GM12878 (cell line): ENCODE results near the gene SNRK. TPM values are rescaled to one million over a fixed set of nuclear protein-coding genes. Genes with fewer than 3 reads are reported as not detected.

Source experiments
- ATAC-seq: fragments of 200-7000 bp; cut with Tn5 transposase; 3 replicates; pipeline ENCODE4 v1.9.1; 2020; ENCODE audit warnings: mild to moderate bottlenecking, moderate library complexity
- BruUV-seq: library from RNA; stranded (reverse); fragments of 400-500 nt; replicated peaks from 2 replicates; lab custom pipeline; 2021; lab: Mats Ljungman, UMichigan
- CTCF ChIA-PET: fragments of 300-600 bp; sonication (Branson Sonifier 250); formaldehyde crosslinking; extraction: SDS; loops from one replicate; lab custom pipeline; 2021; ENCODE audit warnings: inconsistent platforms; lab: Yijun Ruan, JAX
- POLR2A ChIA-PET: fragments of 350-600 bp; formaldehyde crosslinking; extraction: SDS; loops from one replicate; lab custom pipeline; 2021; ENCODE audit warnings: inconsistent platforms; lab: Charles Lee
- RAD21 ChIA-PET: fragments of 300-600 bp; sonication (Branson Sonifier 250); formaldehyde crosslinking; loops from one replicate; lab custom pipeline; 2023; ENCODE audit warnings: antibody characterized with exemption; ENCODE audit not compliant: unreplicated experiment; lab: Charles Lee
- SMC1A ChIA-PET: fragments of 300-600 bp; sonication (Branson Sonifier 250); formaldehyde crosslinking; loops from one replicate; lab custom pipeline; 2023; ENCODE audit not compliant: unreplicated experiment, uncharacterized antibody; lab: Charles Lee
- DNase-seq: peaks from one replicate; pipeline ENCODE4 v3.0.0-alpha.2; 2011; ENCODE audit warnings: low read depth, low spot score
- FAIRE-seq: peaks from 3 replicates; lab custom pipeline; 2011; peaks lifted over from hg19 to GRCh38; lab: Jason Lieb, UNC
- H2AFZ ChIP-seq: 2 replicates; pipeline ENCODE4 v1.6.0; 2011; ENCODE audit warnings: low read depth, low read length, control low read depth; ENCODE audit not compliant: control insufficient read depth
- H3K27ac ChIP-seq: 2 replicates; pipeline ENCODE4 v1.5.1; 2011; ENCODE audit warnings: control low read depth; ENCODE audit not compliant: control insufficient read depth, insufficient read depth
- H3K27me3 ChIP-seq, 2 experiments: replicated peaks in 1 of 2; 2 replicates each; pipeline versions ENCODE4 v1.6.0 to v1.6.1; 2011; ENCODE audit warnings: low read length in 1 of 2; ENCODE audit not compliant: control insufficient read depth in 2 of 2, insufficient read depth in 2 of 2
- H3K36me3 ChIP-seq, 2 experiments: 2 replicates each; pipeline ENCODE4 v1.5.1; 2011; ENCODE audit warnings: low read length in 1 of 2; ENCODE audit not compliant: control insufficient read depth in 2 of 2, insufficient read depth in 2 of 2
- H3K4me1 ChIP-seq: 2 replicates; pipeline ENCODE4 v1.6.1; 2011; ENCODE audit warnings: mild to moderate bottlenecking, low read length, moderate library complexity, mixed read lengths; ENCODE audit not compliant: control insufficient read depth, insufficient read depth
- H3K4me2 ChIP-seq: 2 replicates; pipeline ENCODE4 v1.6.0; 2011; ENCODE audit warnings: control low read depth; ENCODE audit not compliant: control insufficient read depth, insufficient read depth
- H3K4me3 ChIP-seq: fragments of 200-600 bp; sonication (generic); 2 replicates; pipeline ENCODE4 v1.5.1; 2016
- H3K79me2 ChIP-seq: 2 replicates; pipeline ENCODE4 v1.6.0; 2011; ENCODE audit warnings: low read length; ENCODE audit not compliant: control insufficient read depth, insufficient read depth
- H3K9ac ChIP-seq: 2 replicates; pipeline ENCODE4 v1.8.0; 2011; ENCODE audit warnings: low read length, control low read depth, mixed read lengths; ENCODE audit not compliant: control insufficient read depth, insufficient read depth
- H3K9me3 ChIP-seq: replicated peaks from 3 replicates; pipeline ENCODE4 v1.5.1; 2011; ENCODE audit warnings: mild to moderate bottlenecking, low read length; ENCODE audit not compliant: control insufficient read depth, insufficient read depth
- H4K20me1 ChIP-seq: 2 replicates; pipeline ENCODE4 v1.6.0; 2011; ENCODE audit not compliant: control insufficient read depth, insufficient read depth
- CBFB ChIP-seq: IDR thresholded peaks from 2 replicates; pipeline ENCODE4 v1.6.1; 2016; ENCODE audit warnings: antibody characterized with exemption, low read depth
- CBX3 ChIP-seq: fragments of 200-600 bp; sonication (generic); IDR thresholded peaks from 2 replicates; pipeline ENCODE4 v1.6.1; 2016; ENCODE audit warnings: low read depth, borderline replicate concordance
- CHD4 ChIP-seq: fragments of 200-600 bp; sonication (generic); IDR thresholded peaks from 2 replicates; pipeline ENCODE4 v1.6.1; 2016; ENCODE audit warnings: mild to moderate bottlenecking
- FOXM1 ChIP-seq: IDR thresholded peaks from 2 replicates; pipeline ENCODE4 v1.6.1; 2012; ENCODE audit warnings: low read depth, mild to moderate bottlenecking, inconsistent platforms, low read length, moderate library complexity
- HCFC1 ChIP-seq: fragments of 150-350 bp; IDR thresholded peaks from 2 replicates; pipeline ENCODE4 v1.6.1; 2014; ENCODE audit warnings: low read length
- KAT2A ChIP-seq: conservative IDR thresholded peaks from 2 replicates; pipeline ENCODE4 v1.6.1; 2011; ENCODE audit warnings: low read depth, low read length; ENCODE audit not compliant: control insufficient read depth
- NR2C2 ChIP-seq: IDR thresholded peaks from 2 replicates; pipeline ENCODE4 v1.6.1; 2011; ENCODE audit warnings: borderline replicate concordance, low read depth; ENCODE audit not compliant: control insufficient read depth, insufficient read length
- POLR2A ChIP-seq: IDR thresholded peaks from 2 replicates; pipeline ENCODE4 v1.6.1; 2011; ENCODE audit warnings: low read depth, mild to moderate bottlenecking, low read length
- SMAD1 ChIP-seq: fragments of 450-650 bp; IDR thresholded peaks from 2 replicates; pipeline ENCODE4 v1.6.1; 2018; ENCODE audit warnings: mild to moderate bottlenecking, low read depth; ENCODE audit not compliant: partially characterized antibody
- SMC3 ChIP-seq: IDR thresholded peaks from 2 replicates; pipeline ENCODE4 v1.6.1; 2011; ENCODE audit warnings: low read length, improper control_type of control experiment, borderline replicate concordance
- STAT1 ChIP-seq: fragments of 450-650 bp; conservative IDR thresholded peaks from 2 replicates; pipeline ENCODE4 v1.6.1; 2014; ENCODE audit warnings: antibody characterized with exemption, mild to moderate bottlenecking
- ZBED1 ChIP-seq: IDR thresholded peaks from 2 replicates; pipeline ENCODE4 v1.6.1; 2016; ENCODE audit warnings: borderline replicate concordance
- ZNF274 ChIP-seq: IDR thresholded peaks from one replicate; pipeline ENCODE4 v1.8.0; 2011; ENCODE audit not compliant: insufficient read length, insufficient read depth
- WGBS: methylation state at CpG from one replicate; pipeline ENCODE4 v1.1.6; 2016; ENCODE audit warnings: low lambda C conversion rate; ENCODE audit not compliant: insufficient replicate concordance, insufficient coverage; ENCODE audit errors: missing lambda C conversion rate; 5-methylcytosine and 5-hydroxymethylcytosine counted together
- in situ Hi-C: fragments of 300-500 bp; cut with MboI; formaldehyde crosslinking; loops from 9 replicates; pipeline ENCODE4 v1.14.3; 2018; ENCODE audit warnings: mixed read lengths
- intact Hi-C: fragments of 100-400 bp; cut with micrococcal nuclease; formaldehyde crosslinking; loops from one replicate; pipeline ENCODE4 v1.14.2; 2022; ENCODE audit not compliant: unreplicated experiment
- polyA plus RNA-seq, 11 experiments: library from polyadenylated mRNA; depleted of rRNA in 4 of 11; unstranded in 6 of 11; stranded (reverse) in 5 of 11; fragments of >200 nt; fragmentation: Nextera tagmentation in 4 of 11; fragmentation: Illumina TruSeq in 1 of 11; extraction: Ambion mirVana in 4 of 11; extraction: Trizol in 1 of 11; gene quantifications; 1 replicate in 1 of 11; 2 replicates in 10 of 11; pipeline versions ENCODE4 v1.2.1 to v1.2.3, GENCODE V29; 2011 to 2016; ENCODE audit warnings: inconsistent platforms in 2 of 11, missing spikeins in 2 of 11, low read depth in 1 of 11
- total RNA-seq, 4 experiments: library from RNA; depleted of rRNA in 3 of 4; stranded (reverse); fragments of >200 nt in 3 of 4; fragmentation: Illumina TruSeq in 1 of 4; extraction: Trizol in 1 of 4; gene quantifications; 2 replicates each; pipeline versions ENCODE4 v1.2.1 to v1.2.3, GENCODE V29; 2013 to 2021
- TF ChIP-seq, protein P1 (sequence below): fragments of 450-650 bp; IDR thresholded peaks from 2 replicates; pipeline ENCODE4 v1.6.1; 2017; ENCODE audit warnings: mild to moderate bottlenecking, moderate library complexity
- TF ChIP-seq, protein P2 (sequence below): fragments of 450-650 bp; formaldehyde crosslinking; IDR thresholded peaks from 2 replicates; pipeline ENCODE4 v1.4.0; 2020; ENCODE audit warnings: mild to moderate bottlenecking, moderate library complexity
- TF ChIP-seq, protein P3 (sequence below): fragments of 450-650 bp; IDR thresholded peaks from 2 replicates; pipeline ENCODE4 v1.6.1; 2017; ENCODE audit warnings: mild to moderate bottlenecking

SNRK gene
- total and polyA plus RNA-seq, 10 of the 15 experiments (the other 5 are each of a cell fraction or from before 2014, with no cell fraction given): 1.6 to 12.1 (median 7.6) TPM

DNA sequence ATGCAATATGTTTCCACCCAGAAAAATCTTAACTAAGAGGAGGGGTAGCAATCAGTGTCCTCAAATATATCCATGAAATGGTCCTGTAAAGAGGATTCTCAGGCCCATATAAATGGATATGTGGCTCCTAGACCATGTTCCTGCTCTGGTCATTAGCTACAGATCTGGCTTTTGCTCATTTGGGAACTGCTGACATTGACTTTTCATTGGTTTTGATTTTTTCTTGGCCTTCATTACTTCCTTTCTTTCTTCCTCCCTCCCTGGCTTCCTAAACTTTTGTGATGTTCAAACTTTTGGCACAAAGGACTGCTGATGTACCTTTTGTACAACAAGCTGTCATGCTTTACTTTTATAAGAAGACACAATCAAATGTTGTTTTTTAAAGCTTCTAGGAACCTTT lies 41.6 kb upstream of the SNRK start (continued):
- TF ChIP-seq, protein P1, sequence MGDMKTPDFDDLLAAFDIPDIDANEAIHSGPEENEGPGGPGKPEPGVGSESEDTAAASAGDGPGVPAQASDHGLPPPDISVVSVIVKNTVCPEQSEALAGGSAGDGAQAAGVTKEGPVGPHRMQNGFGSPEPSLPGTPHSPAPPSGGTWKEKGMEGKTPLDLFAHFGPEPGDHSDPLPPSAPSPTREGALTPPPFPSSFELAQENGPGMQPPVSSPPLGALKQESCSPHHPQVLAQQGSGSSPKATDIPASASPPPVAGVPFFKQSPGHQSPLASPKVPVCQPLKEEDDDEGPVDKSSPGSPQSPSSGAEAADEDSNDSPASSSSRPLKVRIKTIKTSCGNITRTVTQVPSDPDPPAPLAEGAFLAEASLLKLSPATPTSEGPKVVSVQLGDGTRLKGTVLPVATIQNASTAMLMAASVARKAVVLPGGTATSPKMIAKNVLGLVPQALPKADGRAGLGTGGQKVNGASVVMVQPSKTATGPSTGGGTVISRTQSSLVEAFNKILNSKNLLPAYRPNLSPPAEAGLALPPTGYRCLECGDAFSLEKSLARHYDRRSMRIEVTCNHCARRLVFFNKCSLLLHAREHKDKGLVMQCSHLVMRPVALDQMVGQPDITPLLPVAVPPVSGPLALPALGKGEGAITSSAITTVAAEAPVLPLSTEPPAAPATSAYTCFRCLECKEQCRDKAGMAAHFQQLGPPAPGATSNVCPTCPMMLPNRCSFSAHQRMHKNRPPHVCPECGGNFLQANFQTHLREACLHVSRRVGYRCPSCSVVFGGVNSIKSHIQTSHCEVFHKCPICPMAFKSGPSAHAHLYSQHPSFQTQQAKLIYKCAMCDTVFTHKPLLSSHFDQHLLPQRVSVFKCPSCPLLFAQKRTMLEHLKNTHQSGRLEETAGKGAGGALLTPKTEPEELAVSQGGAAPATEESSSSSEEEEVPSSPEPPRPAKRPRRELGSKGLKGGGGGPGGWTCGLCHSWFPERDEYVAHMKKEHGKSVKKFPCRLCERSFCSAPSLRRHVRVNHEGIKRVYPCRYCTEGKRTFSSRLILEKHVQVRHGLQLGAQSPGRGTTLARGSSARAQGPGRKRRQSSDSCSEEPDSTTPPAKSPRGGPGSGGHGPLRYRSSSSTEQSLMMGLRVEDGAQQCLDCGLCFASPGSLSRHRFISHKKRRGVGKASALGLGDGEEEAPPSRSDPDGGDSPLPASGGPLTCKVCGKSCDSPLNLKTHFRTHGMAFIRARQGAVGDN: no peak
- no peak for TF ChIP-seq STAT1
- TF ChIP-seq, protein P2, sequence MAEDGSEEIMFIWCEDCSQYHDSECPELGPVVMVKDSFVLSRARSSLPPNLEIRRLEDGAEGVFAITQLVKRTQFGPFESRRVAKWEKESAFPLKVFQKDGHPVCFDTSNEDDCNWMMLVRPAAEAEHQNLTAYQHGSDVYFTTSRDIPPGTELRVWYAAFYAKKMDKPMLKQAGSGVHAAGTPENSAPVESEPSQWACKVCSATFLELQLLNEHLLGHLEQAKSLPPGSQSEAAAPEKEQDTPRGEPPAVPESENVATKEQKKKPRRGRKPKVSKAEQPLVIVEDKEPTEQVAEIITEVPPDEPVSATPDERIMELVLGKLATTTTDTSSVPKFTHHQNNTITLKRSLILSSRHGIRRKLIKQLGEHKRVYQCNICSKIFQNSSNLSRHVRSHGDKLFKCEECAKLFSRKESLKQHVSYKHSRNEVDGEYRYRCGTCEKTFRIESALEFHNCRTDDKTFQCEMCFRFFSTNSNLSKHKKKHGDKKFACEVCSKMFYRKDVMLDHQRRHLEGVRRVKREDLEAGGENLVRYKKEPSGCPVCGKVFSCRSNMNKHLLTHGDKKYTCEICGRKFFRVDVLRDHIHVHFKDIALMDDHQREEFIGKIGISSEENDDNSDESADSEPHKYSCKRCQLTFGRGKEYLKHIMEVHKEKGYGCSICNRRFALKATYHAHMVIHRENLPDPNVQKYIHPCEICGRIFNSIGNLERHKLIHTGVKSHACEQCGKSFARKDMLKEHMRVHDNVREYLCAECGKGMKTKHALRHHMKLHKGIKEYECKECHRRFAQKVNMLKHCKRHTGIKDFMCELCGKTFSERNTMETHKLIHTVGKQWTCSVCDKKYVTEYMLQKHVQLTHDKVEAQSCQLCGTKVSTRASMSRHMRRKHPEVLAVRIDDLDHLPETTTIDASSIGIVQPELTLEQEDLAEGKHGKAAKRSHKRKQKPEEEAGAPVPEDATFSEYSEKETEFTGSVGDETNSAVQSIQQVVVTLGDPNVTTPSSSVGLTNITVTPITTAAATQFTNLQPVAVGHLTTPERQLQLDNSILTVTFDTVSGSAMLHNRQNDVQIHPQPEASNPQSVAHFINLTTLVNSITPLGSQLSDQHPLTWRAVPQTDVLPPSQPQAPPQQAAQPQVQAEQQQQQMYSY (CRISPR knock-in tag): no peak

DNA sequence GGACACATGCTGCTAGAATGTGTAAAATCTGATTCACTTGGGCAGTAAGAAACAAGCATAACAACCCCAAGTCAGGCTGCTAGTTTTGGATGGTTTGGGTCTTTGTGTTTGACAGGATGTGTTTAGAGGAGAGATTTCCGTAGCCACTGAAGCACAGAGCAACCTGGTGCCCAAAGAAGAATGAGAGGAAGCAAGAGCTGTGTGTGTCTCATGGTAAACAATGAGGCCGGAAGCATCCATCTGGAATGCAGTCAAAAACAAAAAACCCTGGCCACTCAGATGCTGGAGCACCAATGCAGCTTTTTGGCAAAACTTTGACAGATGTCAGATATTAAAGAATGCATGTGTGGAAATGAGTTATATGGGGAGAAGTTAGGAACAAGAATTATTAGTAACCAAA lies 39.4 kb upstream of the SNRK start:
- H3K4me1 ChIP-seq: no peaks in the 10 kb centered on the region
- no TSS peak for BruUV-seq
- in situ Hi-C loops: no loop called here
- no peak overlapping the region for H3K27ac ChIP-seq
- no peaks in the 10 kb centered on the region; the same call in 2 of the 3 replicates for H3K9me3 ChIP-seq
- no peak overlapping the region for H3K4me2 ChIP-seq
- ChIA-PET SMC1A (no interaction called here), RAD21 (no interaction called here), CTCF (interaction anchor here (1.5 kb wide), 1 partner anchor 8 kb away, joined by 5 read pairs; no protein-coding TSS in a partner anchor), POLR2A (no interaction called here)
- 6% methylated on average over 2 of the region's 2 CpGs for WGBS
- intact Hi-C loops: no loop called here
- H3K9ac ChIP-seq: no peak overlapping the region
- H3K27me3 ChIP-seq: no peaks in the 10 kb centered on the region; a peak in 1 of 4 replicates
- DNase-seq (no peak), ATAC-seq (peak; percentile 48), FAIRE-seq (no peak)
- no peaks in the 10 kb centered on the region for H3K36me3 ChIP-seq
- no peaks in the 10 kb centered on the region for H4K20me1 ChIP-seq
- H2AFZ ChIP-seq: no peak overlapping the region
- no peak overlapping the region for H3K4me3 ChIP-seq
- H3K79me2 ChIP-seq: no peaks in the 10 kb centered on the region
- no peak for TF ChIP-seq ZNF274
- TF ChIP-seq CBFB: no peak
- no peak for TF ChIP-seq KAT2A
- TF ChIP-seq SMC3: no peak
- TF ChIP-seq POLR2A: no peak
- TF ChIP-seq, protein P3, sequence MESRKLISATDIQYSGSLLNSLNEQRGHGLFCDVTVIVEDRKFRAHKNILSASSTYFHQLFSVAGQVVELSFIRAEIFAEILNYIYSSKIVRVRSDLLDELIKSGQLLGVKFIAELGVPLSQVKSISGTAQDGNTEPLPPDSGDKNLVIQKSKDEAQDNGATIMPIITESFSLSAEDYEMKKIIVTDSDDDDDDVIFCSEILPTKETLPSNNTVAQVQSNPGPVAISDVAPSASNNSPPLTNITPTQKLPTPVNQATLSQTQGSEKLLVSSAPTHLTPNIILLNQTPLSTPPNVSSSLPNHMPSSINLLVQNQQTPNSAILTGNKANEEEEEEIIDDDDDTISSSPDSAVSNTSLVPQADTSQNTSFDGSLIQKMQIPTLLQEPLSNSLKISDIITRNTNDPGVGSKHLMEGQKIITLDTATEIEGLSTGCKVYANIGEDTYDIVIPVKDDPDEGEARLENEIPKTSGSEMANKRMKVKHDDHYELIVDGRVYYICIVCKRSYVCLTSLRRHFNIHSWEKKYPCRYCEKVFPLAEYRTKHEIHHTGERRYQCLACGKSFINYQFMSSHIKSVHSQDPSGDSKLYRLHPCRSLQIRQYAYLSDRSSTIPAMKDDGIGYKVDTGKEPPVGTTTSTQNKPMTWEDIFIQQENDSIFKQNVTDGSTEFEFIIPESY: no peak
- no peak for TF ChIP-seq ZBED1
- TF ChIP-seq HCFC1: no peak
- no peak for TF ChIP-seq CHD4
- no peak for TF ChIP-seq FOXM1
- no peak for TF ChIP-seq SMAD1
- no peak for TF ChIP-seq NR2C2
- TF ChIP-seq CBX3: no peak
